WTC11 (cell line): Measurements from ENCODE around the gene HIVEP2. TPM values are rescaled to one million over a fixed set of nuclear protein-coding genes. Genes with fewer than 3 reads are reported as not detected.

Experiments
- ATAC-seq: fragments of 200-7000 bp; cut with Tn5 transposase; 2 replicates; pipeline ENCODE4 v1.10.0; 2021; ENCODE audit warnings: mild to moderate bottlenecking, moderate library complexity
- CTCF ChIA-PET: fragments of 300-600 bp; sonication (Branson Sonifier 250); formaldehyde crosslinking; loops from one replicate; lab custom pipeline; 2021; ENCODE audit warnings: antibody characterized with exemption; lab: Charles Lee
- POLR2A ChIA-PET: fragments of 350-600 bp; sonication (Branson Sonifier 250); formaldehyde crosslinking; loops from one replicate; lab custom pipeline; 2021; ENCODE audit warnings: antibody characterized with exemption; lab: Charles Lee
- DNase-seq: peaks from one replicate; pipeline ENCODE4 v3.0.0; 2021; ENCODE audit warnings: low spot score
- H3K27ac Mint-ChIP-seq: 2 replicates; pipeline ENCODE4 v1.8.0; 2021; ENCODE audit warnings: mixed read lengths
- H3K27me3 Mint-ChIP-seq: 2 replicates; pipeline ENCODE4 v1.8.0; 2021; ENCODE audit warnings: low read depth, mild to moderate bottlenecking, moderate library complexity, mixed read lengths
- H3K36me3 Mint-ChIP-seq: 2 replicates; pipeline ENCODE4 v1.8.0; 2021; ENCODE audit warnings: mixed read lengths
- H3K4me1 Mint-ChIP-seq: 2 replicates; pipeline ENCODE4 v1.8.0; 2022; ENCODE audit warnings: mixed read lengths
- H3K4me3 Mint-ChIP-seq: 2 replicates; pipeline ENCODE4 v1.8.0; 2021; ENCODE audit warnings: mild to moderate bottlenecking, moderate library complexity, mixed read lengths
- H3K9me3 Mint-ChIP-seq: 2 replicates; pipeline ENCODE4 v1.8.0; 2021; ENCODE audit warnings: mixed read lengths
- CREM ChIP-seq: sonication (generic); formaldehyde crosslinking; IDR thresholded peaks from 2 replicates; pipeline ENCODE4 v1.8.1; 2022; ENCODE audit warnings: mild to moderate bottlenecking, missing genetic modification reagents, moderate library complexity
- EMX1 ChIP-seq: fragments of 250-450 bp; sonication (Bioruptor Pico); IDR thresholded peaks from 2 replicates; pipeline ENCODE4 v1.8.0; 2021; ENCODE audit warnings: mild to moderate bottlenecking
- ETV6 ChIP-seq: sonication (generic); formaldehyde crosslinking; IDR thresholded peaks from 2 replicates; pipeline ENCODE4 v1.8.1; 2022; ENCODE audit warnings: mild to moderate bottlenecking, missing genetic modification reagents
- FOXJ3 ChIP-seq: sonication (generic); formaldehyde crosslinking; IDR thresholded peaks from 2 replicates; pipeline ENCODE4 v1.9.0; 2021; ENCODE audit warnings: missing genetic modification reagents, mild to moderate bottlenecking, borderline replicate concordance
- FOXP1 ChIP-seq: sonication (generic); formaldehyde crosslinking; IDR thresholded peaks from 2 replicates; pipeline ENCODE4 v1.8.0; 2022; ENCODE audit warnings: missing genetic modification reagents, mild to moderate bottlenecking, moderate library complexity, borderline replicate concordance
- GABPB1 ChIP-seq: sonication (generic); formaldehyde crosslinking; IDR thresholded peaks from 2 replicates; pipeline ENCODE4 v1.8.1; 2023; ENCODE audit warnings: mild to moderate bottlenecking, missing genetic modification reagents
- GTF2I ChIP-seq: fragments of 250-450 bp; sonication (Bioruptor Pico); conservative IDR thresholded peaks from 2 replicates; pipeline ENCODE4 v1.4.0; 2021; ENCODE audit warnings: mild to moderate bottlenecking
- MXD4 ChIP-seq: fragments of 250-450 bp; sonication (Bioruptor Pico); IDR thresholded peaks from 2 replicates; pipeline ENCODE4 v1.8.0; 2021; ENCODE audit warnings: mild to moderate bottlenecking, moderate library complexity, borderline replicate concordance
- PRRX2 ChIP-seq: fragments of 250-450 bp; sonication (Bioruptor Pico); IDR thresholded peaks from 2 replicates; pipeline ENCODE4 v1.8.0; 2021; ENCODE audit warnings: mild to moderate bottlenecking
- SMAD3 ChIP-seq: sonication (generic); formaldehyde crosslinking; IDR thresholded peaks from 2 replicates; pipeline ENCODE4 v1.8.0; 2022; ENCODE audit warnings: missing genetic modification reagents, mild to moderate bottlenecking, borderline replicate concordance
- SOX15 ChIP-seq: fragments of 250-450 bp; sonication (Bioruptor Pico); IDR thresholded peaks from 2 replicates; pipeline ENCODE4 v1.9.0; 2021; ENCODE audit warnings: mild to moderate bottlenecking
- SP1 ChIP-seq: sonication (generic); formaldehyde crosslinking; conservative IDR thresholded peaks from 2 replicates; pipeline ENCODE4 v1.8.1; 2022; ENCODE audit warnings: missing genetic modification reagents
- ZNF416 ChIP-seq: fragments of 250-450 bp; sonication (Bioruptor Pico); IDR thresholded peaks from 2 replicates; pipeline ENCODE4 v1.9.0; 2021; ENCODE audit warnings: mild to moderate bottlenecking, inconsistent platforms
- total RNA-seq: library from RNA; stranded (reverse); gene quantifications from 3 replicates; pipeline ENCODE4 v1.2.3, GENCODE V29; 2021
- TF ChIP-seq, protein P1 (sequence below): fragments of 250-450 bp; sonication (Bioruptor Pico); IDR thresholded peaks from 2 replicates; pipeline ENCODE4 v1.9.0; 2021; ENCODE audit warnings: mild to moderate bottlenecking
- TF ChIP-seq, protein P2 (sequence below): sonication (generic); formaldehyde crosslinking; conservative IDR thresholded peaks from 2 replicates; pipeline ENCODE4 v1.8.1; 2022; ENCODE audit warnings: mild to moderate bottlenecking, missing genetic modification reagents
- TF ChIP-seq, protein P3 (sequence below): fragments of 200-600 bp; IDR thresholded peaks from 2 replicates; pipeline ENCODE4 v1.8.0; 2022; ENCODE audit warnings: antibody characterized with exemption
- TF ChIP-seq, protein P4 (sequence below): sonication (generic); formaldehyde crosslinking; IDR thresholded peaks from 2 replicates; pipeline ENCODE4 v1.8.1; 2023; ENCODE audit warnings: mild to moderate bottlenecking, missing genetic modification reagents, moderate library complexity
- TF ChIP-seq, protein P5 (sequence below): fragments of 250-450 bp; sonication (Bioruptor Pico); IDR thresholded peaks from 2 replicates; pipeline ENCODE4 v1.8.0; 2021; ENCODE audit warnings: mild to moderate bottlenecking
- TF ChIP-seq, protein P6 (sequence below): fragments of 250-450 bp; sonication (Bioruptor Pico); IDR thresholded peaks from 2 replicates; pipeline ENCODE4 v1.9.0; 2021; ENCODE audit warnings: moderate library complexity, mild to moderate bottlenecking, inconsistent platforms, borderline replicate concordance
- TF ChIP-seq, protein P7 (sequence below): sonication (generic); formaldehyde crosslinking; IDR thresholded peaks from 2 replicates; pipeline ENCODE4 v1.8.1; 2022; ENCODE audit warnings: low read depth, missing genetic modification reagents, borderline replicate concordance
- TF ChIP-seq, protein P8 (sequence below): sonication (generic); formaldehyde crosslinking; IDR thresholded peaks from 2 replicates; pipeline ENCODE4 v1.8.1; 2023; ENCODE audit warnings: mild to moderate bottlenecking, missing genetic modification reagents
- TF ChIP-seq, protein P9 (sequence below): fragments of 250-450 bp; sonication (Bioruptor Pico); IDR thresholded peaks from 2 replicates; pipeline ENCODE4 v1.9.0; 2021; ENCODE audit warnings: mild to moderate bottlenecking, borderline replicate concordance
- TF ChIP-seq, protein P10 (sequence below): sonication (generic); formaldehyde crosslinking; IDR thresholded peaks from 2 replicates; pipeline ENCODE4 v1.8.1; 2023; ENCODE audit warnings: mild to moderate bottlenecking, missing genetic modification reagents, moderate library complexity

The HIVEP2 gene
- total RNA-seq, 1 experiment from 2014 or later, result 11.5 TPM

DNA sequence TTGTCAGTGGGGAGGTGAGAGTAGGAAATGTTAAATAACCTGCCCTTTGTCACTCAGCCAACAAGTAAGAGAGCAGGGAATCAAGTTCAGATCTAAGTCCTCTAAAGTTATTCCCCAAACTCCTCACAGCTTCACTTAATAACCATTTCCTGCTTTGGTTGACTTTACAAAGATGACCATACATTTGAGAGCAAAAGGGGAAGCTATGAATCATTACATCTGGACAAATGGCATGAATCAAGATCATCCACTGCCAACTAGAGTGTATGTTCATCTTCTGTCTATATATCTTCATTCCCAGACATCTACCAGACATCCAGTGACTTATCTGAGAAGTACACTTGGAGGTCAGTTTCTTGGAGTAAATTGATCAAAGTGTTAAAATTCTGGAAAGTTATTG, 15.1 kb upstream of the HIVEP2 start (continued):
- TF ChIP-seq MXD4 (CRISPR knock-in tag) (no peak), PRRX2 (CRISPR knock-in tag) (no peak), SOX15 (CRISPR knock-in tag) (no peak), FOXP1 (CRISPR knock-in tag) (no peak), EMX1 (CRISPR knock-in tag) (no peak), SP1 (CRISPR knock-in tag) (no peak)
- TF ChIP-seq, protein P1, sequence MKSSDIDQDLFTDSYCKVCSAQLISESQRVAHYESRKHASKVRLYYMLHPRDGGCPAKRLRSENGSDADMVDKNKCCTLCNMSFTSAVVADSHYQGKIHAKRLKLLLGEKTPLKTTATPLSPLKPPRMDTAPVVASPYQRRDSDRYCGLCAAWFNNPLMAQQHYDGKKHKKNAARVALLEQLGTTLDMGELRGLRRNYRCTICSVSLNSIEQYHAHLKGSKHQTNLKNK (CRISPR knock-in tag), result no peak
- TF ChIP-seq, protein P2, sequence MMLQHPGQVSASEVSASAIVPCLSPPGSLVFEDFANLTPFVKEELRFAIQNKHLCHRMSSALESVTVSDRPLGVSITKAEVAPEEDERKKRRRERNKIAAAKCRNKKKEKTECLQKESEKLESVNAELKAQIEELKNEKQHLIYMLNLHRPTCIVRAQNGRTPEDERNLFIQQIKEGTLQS (CRISPR knock-in tag), result no peak
- TF ChIP-seq, protein P3, sequence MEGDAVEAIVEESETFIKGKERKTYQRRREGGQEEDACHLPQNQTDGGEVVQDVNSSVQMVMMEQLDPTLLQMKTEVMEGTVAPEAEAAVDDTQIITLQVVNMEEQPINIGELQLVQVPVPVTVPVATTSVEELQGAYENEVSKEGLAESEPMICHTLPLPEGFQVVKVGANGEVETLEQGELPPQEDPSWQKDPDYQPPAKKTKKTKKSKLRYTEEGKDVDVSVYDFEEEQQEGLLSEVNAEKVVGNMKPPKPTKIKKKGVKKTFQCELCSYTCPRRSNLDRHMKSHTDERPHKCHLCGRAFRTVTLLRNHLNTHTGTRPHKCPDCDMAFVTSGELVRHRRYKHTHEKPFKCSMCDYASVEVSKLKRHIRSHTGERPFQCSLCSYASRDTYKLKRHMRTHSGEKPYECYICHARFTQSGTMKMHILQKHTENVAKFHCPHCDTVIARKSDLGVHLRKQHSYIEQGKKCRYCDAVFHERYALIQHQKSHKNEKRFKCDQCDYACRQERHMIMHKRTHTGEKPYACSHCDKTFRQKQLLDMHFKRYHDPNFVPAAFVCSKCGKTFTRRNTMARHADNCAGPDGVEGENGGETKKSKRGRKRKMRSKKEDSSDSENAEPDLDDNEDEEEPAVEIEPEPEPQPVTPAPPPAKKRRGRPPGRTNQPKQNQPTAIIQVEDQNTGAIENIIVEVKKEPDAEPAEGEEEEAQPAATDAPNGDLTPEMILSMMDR, result no peak

DNA sequence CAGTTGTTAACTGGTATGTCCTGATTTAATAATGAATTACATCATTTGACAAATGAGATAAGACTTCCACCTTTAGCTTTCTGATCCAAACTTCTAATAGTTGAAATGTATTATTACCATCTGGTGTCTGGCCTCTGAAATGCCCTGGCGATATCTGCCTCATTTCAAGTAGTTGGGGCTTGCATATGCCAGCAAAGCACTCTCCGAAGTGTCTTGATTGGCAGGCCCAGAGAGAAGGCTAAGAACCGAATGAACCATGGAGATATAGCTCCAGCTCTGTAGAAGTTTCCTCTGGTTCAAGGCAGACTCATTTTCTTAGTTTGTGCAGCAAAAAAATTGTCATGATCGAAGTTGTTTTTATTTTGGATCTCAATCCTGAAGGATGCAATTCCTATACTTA, 13.4 kb upstream of the HIVEP2 start:
- Mint-ChIP-seq H3K9me3 (peaks cover 8% of the 10 kb centered on the region), H3K36me3 (peaks cover 6% of the 10 kb centered on the region), H3K4me3 (no peak overlapping the region), H3K4me1 (no peaks in the 10 kb centered on the region), H3K27me3 (no peaks in the 10 kb centered on the region), H3K27ac (no peak overlapping the region)
- POLR2A ChIA-PET, result no interaction called here
- CTCF ChIA-PET, result interaction anchor here (0.7 kb wide), 1 partner anchor 275 kb away, joined by 3 read pairs; no protein-coding TSS in a partner anchor
- DNase-seq, result no peak
- ATAC-seq, result no peak
- TF ChIP-seq, protein P4, sequence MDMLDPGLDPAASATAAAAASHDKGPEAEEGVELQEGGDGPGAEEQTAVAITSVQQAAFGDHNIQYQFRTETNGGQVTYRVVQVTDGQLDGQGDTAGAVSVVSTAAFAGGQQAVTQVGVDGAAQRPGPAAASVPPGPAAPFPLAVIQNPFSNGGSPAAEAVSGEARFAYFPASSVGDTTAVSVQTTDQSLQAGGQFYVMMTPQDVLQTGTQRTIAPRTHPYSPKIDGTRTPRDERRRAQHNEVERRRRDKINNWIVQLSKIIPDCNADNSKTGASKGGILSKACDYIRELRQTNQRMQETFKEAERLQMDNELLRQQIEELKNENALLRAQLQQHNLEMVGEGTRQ (CRISPR knock-in tag), result no peak
- TF ChIP-seq, protein P5, sequence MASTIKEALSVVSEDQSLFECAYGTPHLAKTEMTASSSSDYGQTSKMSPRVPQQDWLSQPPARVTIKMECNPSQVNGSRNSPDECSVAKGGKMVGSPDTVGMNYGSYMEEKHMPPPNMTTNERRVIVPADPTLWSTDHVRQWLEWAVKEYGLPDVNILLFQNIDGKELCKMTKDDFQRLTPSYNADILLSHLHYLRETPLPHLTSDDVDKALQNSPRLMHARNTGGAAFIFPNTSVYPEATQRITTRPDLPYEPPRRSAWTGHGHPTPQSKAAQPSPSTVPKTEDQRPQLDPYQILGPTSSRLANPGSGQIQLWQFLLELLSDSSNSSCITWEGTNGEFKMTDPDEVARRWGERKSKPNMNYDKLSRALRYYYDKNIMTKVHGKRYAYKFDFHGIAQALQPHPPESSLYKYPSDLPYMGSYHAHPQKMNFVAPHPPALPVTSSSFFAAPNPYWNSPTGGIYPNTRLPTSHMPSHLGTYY, result no peak
- TF ChIP-seq, protein P6, sequence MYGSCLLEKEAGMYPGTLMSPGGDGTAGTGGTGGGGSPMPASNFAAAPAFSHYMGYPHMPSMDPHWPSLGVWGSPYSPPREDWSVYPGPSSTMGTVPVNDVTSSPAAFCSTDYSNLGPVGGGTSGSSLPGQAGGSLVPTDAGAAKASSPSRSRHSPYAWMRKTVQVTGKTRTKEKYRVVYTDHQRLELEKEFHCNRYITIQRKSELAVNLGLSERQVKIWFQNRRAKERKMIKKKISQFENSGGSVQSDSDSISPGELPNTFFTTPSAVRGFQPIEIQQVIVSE (CRISPR knock-in tag), result no peak
- TF ChIP-seq, protein P7, sequence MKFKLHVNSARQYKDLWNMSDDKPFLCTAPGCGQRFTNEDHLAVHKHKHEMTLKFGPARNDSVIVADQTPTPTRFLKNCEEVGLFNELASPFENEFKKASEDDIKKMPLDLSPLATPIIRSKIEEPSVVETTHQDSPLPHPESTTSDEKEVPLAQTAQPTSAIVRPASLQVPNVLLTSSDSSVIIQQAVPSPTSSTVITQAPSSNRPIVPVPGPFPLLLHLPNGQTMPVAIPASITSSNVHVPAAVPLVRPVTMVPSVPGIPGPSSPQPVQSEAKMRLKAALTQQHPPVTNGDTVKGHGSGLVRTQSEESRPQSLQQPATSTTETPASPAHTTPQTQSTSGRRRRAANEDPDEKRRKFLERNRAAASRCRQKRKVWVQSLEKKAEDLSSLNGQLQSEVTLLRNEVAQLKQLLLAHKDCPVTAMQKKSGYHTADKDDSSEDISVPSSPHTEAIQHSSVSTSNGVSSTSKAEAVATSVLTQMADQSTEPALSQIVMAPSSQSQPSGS (CRISPR knock-in tag), result no peak
- TF ChIP-seq FOXJ3, result no peak
- TF ChIP-seq, protein P8, sequence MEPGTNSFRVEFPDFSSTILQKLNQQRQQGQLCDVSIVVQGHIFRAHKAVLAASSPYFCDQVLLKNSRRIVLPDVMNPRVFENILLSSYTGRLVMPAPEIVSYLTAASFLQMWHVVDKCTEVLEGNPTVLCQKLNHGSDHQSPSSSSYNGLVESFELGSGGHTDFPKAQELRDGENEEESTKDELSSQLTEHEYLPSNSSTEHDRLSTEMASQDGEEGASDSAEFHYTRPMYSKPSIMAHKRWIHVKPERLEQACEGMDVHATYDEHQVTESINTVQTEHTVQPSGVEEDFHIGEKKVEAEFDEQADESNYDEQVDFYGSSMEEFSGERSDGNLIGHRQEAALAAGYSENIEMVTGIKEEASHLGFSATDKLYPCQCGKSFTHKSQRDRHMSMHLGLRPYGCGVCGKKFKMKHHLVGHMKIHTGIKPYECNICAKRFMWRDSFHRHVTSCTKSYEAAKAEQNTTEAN (CRISPR knock-in tag), result no peak
- no peak for TF ChIP-seq GABPB1 (CRISPR knock-in tag)
- no peak for TF ChIP-seq ETV6 (CRISPR knock-in tag)
- TF ChIP-seq, protein P9, sequence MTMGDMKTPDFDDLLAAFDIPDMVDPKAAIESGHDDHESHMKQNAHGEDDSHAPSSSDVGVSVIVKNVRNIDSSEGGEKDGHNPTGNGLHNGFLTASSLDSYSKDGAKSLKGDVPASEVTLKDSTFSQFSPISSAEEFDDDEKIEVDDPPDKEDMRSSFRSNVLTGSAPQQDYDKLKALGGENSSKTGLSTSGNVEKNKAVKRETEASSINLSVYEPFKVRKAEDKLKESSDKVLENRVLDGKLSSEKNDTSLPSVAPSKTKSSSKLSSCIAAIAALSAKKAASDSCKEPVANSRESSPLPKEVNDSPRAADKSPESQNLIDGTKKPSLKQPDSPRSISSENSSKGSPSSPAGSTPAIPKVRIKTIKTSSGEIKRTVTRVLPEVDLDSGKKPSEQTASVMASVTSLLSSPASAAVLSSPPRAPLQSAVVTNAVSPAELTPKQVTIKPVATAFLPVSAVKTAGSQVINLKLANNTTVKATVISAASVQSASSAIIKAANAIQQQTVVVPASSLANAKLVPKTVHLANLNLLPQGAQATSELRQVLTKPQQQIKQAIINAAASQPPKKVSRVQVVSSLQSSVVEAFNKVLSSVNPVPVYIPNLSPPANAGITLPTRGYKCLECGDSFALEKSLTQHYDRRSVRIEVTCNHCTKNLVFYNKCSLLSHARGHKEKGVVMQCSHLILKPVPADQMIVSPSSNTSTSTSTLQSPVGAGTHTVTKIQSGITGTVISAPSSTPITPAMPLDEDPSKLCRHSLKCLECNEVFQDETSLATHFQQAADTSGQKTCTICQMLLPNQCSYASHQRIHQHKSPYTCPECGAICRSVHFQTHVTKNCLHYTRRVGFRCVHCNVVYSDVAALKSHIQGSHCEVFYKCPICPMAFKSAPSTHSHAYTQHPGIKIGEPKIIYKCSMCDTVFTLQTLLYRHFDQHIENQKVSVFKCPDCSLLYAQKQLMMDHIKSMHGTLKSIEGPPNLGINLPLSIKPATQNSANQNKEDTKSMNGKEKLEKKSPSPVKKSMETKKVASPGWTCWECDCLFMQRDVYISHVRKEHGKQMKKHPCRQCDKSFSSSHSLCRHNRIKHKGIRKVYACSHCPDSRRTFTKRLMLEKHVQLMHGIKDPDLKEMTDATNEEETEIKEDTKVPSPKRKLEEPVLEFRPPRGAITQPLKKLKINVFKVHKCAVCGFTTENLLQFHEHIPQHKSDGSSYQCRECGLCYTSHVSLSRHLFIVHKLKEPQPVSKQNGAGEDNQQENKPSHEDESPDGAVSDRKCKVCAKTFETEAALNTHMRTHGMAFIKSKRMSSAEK, result no peak
- TF ChIP-seq, protein P10, sequence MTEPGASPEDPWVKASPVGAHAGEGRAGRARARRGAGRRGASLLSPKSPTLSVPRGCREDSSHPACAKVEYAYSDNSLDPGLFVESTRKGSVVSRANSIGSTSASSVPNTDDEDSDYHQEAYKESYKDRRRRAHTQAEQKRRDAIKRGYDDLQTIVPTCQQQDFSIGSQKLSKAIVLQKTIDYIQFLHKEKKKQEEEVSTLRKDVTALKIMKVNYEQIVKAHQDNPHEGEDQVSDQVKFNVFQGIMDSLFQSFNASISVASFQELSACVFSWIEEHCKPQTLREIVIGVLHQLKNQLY (CRISPR knock-in tag), result no peak
- TF ChIP-seq MXD4 (CRISPR knock-in tag), result no peak
- no peak for TF ChIP-seq CREM (CRISPR knock-in tag)
- TF ChIP-seq GTF2I (CRISPR knock-in tag), result no peak
- no peak for TF ChIP-seq ZNF416 (CRISPR knock-in tag)
- no peak for TF ChIP-seq SMAD3
